ENCODE results near the gene PSMD1.

Gene PSMD1

GRCh38 chr2:231036578-231037106, 20.0 kb upstream of the PSMD1 start:
- DNase-seq = no peak

DNA sequence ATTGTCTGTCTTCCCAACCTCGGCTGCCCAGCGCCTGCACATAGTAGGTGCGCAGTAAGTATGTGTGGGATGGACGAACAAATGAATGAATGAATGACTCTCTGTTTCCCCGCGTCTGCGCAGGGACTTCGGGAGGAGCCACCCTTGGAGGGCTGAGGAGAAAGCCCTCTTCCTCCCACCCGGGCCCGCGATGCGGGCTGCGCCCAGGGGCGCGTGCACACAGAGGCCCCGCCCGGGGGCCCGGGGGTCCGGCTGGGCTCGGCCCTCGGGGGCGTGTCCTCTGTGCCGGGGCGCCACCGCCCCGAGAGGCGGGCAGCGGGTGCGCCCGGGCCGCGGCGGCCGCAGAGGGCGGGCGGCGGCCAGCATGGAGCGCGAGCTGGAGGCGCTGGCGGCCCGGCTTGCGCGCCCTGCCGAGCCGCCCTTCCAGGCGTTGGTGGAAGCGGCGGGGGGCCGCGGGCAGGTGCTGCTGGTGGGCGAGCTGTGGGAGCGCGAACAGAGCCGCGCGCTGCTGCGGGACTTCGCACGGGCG, 19.4 kb upstream of the PSMD1 start, which contains the start of gene C2orf72:
C2orf72 (plus strand) TSS at position 322 of the 529 bp plus-strand sequence; CDS start at position 365, 43 bp downstream.
- DNase-seq = no peak

DNA sequence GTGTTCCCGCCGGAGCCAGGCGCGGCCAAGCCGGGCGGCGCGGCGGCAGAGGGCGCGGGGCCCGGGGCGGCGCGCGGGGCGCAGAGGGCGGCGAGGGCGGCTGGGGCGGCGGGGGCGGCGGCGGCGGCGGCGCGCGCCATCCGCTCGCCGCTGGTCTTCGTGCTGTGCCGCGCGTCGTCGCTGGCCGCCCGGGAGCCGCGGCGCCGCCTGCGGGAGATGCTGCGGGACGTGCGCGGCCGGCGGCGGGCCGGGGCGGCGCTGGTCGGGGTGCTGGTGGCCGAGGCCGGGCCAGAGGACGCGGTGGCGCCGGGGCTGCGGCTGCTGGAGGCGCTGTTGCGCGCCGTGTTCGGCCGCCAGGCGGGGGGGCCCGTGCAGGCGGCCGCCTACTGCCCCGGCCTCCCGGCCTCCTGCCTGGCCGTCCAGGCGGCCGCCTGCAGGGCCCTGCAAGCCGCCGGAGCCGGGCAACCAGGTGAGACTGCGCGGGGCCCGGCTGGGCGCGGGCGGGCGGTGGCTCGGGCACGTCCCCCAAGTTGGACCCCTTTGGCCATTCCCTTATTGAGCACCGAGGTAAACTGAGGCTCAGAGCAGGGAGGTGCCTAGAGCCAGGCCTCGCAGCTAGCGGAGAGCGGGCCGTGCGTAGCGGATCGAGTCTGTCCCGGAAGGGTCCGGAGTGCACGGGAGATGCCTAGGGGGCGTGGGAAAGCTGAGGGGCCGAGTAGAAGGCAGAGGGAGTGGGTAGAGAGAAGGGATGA, 18.8 kb upstream of the PSMD1 start:
- no peak for DNase-seq

DNA sequence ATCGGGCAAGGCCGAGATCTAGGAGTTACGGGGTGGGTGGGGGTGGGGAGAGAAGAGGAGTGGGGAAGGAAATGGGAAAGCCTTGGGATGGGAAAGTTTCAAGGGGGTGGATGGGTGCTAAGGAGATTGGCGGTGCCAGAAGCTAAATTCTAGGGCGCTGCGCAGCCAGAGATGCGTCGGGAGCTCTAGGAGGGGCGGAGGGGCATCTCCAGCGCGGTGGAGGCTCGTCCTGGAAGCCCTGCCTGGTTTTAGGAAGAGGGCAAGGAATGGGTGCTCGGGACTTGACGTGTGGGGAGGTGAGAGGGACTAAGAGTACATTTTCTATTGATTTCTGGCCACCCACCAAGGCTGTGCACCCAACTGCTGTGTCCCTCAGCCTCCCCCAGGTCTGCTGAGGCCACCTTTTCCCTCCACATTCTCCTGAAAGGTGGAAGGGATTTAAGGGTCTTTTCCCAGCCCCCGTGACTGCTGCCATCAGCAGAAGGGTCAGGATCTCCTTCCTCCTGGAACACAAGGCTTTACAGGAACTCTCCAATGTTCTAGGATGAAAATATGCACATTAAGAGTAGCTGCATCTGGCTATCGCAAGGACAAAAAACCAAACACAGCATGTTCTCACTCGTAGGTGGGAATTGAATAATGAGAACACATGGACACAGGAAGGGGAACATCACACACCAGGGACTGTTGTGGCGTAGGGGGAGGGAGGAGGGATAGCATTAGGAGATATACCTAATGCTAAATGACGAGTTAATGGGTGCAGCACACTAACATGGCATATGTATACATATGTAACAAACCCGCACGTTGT, 18.0 kb upstream of the PSMD1 start:
- no peak for DNase-seq

GRCh38 chr2:231039294-231039664, 17.4 kb upstream of the PSMD1 start:
- DNase-seq = no peak

- no peak for DNase-seq
Observed at GRCh38 chr2:231039821-231040364, 16.8 kb upstream of the PSMD1 start.

DNA sequence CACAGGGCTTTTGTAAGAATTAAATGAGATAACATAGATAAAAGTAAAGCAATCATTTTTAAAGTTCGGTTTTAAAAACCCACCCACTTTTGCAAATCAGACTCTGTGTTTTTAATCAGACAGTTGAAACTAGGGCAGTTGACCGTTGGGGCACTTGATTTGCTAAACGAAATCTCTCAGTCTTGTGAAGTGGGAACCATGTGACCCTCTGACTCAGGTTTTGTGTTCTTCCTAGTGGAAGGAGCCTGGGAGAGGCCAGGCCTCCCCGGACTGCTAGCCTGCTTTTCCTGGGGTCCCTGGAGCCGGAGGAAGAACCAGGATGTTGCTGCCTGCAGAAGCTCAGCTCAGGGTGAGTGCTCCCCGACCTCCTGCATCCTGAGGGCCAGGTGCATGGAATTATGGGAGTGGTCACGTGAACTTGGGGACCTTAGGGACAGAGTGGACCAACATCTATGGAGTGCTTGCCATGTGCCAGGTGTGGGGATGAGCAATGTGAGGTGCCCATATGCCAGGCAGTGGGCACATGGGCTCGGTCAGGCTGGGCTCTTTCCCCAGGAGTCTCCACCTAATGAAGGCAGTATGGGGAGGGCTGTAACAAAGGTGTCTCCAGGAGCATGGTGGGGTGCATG, 15.5 kb upstream of the PSMD1 start:
- no peak for DNase-seq

DNA sequence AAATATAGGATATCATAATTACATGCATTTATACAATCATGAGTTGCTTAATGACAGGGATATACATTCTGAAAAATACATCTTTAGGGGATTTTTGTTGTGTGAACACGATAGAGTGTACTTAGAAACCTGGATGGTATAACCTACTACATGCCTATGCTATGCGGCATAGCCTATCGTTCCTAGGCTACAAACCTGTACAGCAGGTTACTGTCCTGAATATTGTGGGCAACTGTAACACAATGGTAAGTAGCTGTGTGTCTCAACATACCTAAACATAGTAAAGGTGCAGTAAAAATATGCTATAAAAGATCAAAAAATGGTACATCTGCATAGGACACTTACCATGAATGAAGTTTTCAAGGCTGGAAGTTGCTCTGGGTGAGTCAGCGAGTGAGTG, 12.9 kb upstream of the PSMD1 start:
- no peak for DNase-seq

DNA sequence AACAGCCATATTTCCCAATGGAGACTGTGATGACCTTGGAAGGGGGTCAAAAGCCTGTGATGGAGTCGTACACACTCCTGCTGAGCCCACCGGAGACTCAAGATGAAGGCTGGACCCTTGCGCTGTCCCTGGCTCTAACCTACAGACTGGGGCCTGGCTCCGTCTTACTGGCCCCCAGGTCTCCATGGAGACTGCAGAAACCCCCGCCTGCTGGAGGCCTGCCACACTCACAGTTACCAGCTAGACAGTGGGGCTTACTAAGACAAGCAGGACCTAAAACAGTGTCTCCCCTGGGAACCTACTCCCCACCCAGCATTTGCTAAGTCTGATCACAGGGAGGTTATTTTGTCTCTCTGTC, 9.8 kb upstream of the PSMD1 start:
- no peak for DNase-seq

DNA sequence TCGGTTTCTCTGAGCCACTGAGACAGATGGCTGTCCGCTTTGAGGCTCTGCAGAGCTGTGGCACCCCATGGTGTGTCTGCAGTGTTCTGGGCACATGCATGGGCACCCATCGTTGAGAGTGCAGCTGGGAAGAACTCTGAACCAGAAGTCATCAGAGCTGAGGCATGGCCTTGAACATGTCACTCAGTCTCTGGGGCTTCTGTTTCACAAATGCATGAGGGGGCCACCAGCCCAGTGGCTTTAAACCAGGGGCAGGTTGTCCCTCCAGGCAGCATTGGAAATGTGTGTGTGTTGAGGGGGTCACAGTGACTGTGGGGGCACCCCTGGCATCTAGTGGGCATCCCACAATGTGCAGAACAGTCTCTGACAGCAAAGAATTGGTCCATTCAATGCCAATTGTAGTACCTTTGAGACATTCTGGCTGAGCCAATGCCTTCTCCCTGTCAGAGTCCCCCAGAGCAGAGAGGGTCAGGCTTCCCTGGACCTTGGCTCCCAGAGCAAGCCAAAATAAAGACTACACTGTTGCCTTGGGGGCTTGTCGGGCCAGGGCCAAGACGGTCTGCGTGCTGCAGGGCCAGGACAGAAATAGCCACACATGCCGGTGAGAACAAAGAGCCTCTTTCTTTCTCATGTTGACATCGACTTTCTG, 9.3 kb upstream of the PSMD1 start:
- DNase-seq = no peak

GRCh38 chr2:231047923-231048915, 8.4 kb upstream of the PSMD1 start:
- DNase-seq = no peak

GRCh38 chr2:231049286-231050017, 7.2 kb upstream of the PSMD1 start:
- no peak for DNase-seq

- no peak for DNase-seq
Observed at GRCh38 chr2:231050018-231050901, 6.4 kb upstream of the PSMD1 start.

DNA sequence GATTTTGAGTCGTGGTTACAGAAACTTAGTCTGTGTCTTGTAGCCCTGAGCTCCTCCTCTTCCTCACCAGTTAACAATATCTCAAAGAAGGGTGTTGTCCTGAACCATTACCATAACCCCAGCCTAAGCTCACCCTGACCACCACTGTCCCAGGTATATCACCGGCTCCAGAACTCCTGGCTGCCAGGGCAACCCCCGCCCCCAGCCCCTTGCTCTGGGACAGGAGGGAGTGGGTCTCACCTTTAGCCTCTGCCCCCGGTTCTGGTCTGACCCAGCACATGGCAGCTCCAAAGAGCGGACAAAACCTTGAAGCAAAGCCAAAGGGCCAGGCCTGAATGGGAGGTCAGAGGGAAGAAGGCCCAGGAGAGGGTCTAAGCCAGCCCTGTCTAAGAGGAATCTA, 5.6 kb upstream of the PSMD1 start:
- DNase-seq = no peak

DNA sequence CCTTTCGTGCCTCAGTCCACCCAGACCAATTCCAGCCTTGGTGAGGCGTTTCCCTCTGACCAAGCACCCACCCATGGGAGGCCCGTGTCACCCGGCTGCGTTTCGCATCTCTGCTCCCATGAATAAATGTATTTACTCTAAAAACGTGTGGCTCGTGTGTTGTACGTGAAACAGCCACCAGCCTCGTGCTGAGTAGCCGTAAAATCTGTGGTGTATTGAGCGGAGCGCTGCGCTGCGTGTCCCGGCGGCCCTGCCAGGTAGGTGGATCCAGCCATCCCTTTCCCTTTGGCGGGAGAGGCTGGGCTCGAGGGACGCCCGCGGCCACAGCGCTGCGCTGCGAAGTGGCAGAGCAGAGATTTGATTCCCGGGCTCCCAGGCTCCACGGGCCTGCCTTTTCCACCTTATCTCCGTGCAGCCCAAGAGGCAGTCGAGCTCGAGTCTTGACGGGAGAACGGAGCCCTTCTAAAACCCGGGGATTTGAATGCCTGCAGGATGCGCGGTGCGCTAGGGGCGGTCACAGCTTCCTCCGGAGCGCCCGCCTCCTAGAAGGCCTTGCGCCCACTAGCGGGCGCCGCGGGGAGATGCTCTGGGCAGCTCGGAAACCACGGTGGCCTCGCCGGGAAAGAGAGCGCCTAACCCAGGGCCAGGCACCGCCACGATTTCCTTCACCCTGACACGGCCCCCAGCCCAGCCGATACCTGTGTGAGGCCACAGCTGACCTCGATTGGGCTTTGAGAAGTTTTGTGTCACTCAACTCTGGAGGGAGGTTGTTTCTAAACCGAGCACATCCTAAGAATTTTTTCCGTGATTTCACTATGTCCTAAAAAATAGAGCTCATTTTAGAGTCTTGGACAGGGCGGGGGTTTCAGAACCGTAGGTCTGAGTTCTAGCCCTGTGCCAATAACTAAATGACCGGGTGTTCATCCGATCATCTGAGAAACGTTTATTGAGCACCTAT, 3.9 kb upstream of the PSMD1 start:
- DNase-seq = peak; percentile 67

GRCh38 chr2:231053846-231054245, 2.8 kb upstream of the PSMD1 start:
- no peak for DNase-seq

GRCh38 chr2:231057590-231057989, 923 bp downstream of the PSMD1 start:
- no peak for DNase-seq
